CD14-positive monocyte (primary cell): ENCODE results near the gene GSDME. TPM values are rescaled to one million over a fixed set of nuclear protein-coding genes. Genes with fewer than 3 reads are reported as not detected.

ENCODE experiments used
- DNase-seq, 3 donors: peaks; one replicate each; pipeline ENCODE4 v3.0.0-alpha.2; 2011 to 2022
- H2AFZ ChIP-seq: 2 replicates; pipeline ENCODE4 v1.6.0; 2012; ENCODE audit warnings: mild to moderate bottlenecking, low read depth, low read length, inconsistent platforms; ENCODE audit not compliant: insufficient read depth, poor library complexity, severe bottlenecking
- H3K27ac ChIP-seq, 2 donors: 1 replicate in 1 of 2; 2 replicates in 1 of 2; pipeline ENCODE4 v1.5.1; 2012 to 2013; ENCODE audit warnings: low read length in 2 of 2, control low read depth in 1 of 2, inconsistent platforms in 1 of 2, low read depth in 1 of 2, mild to moderate bottlenecking in 1 of 2
- H3K27me3 ChIP-seq, 2 donors: one replicate each; pipeline versions ENCODE4 v1.6.0 to v1.6.1; 2011 to 2013; ENCODE audit warnings: low read length in 2 of 2; ENCODE audit not compliant: control insufficient read depth in 2 of 2, insufficient read depth in 2 of 2
- H3K36me3 ChIP-seq, 2 donors: replicated peaks in 1 of 2; 1 replicate in 1 of 2; 2 replicates in 1 of 2; pipeline versions ENCODE4 v1.5.1 to v1.6.1; 2012 to 2013; ENCODE audit warnings: low read length in 2 of 2, control low read depth in 1 of 2, inconsistent platforms in 1 of 2, mild to moderate bottlenecking in 1 of 2; ENCODE audit not compliant: insufficient read depth in 2 of 2, control insufficient read depth in 1 of 2
- H3K4me1 ChIP-seq, 2 donors: 1 replicate in 1 of 2; 2 replicates in 1 of 2; pipeline versions ENCODE4 v1.5.1 to v1.6.1; 2012 to 2013; ENCODE audit warnings: low read length in 2 of 2, control low read depth in 1 of 2, inconsistent platforms in 1 of 2, mild to moderate bottlenecking in 1 of 2, moderate library complexity in 1 of 2; ENCODE audit not compliant: insufficient read depth in 2 of 2, control insufficient read depth in 1 of 2
- H3K4me2 ChIP-seq: replicated peaks from 2 replicates; pipeline ENCODE3; 2012; ENCODE audit warnings: low read length, moderate library complexity, mild to moderate bottlenecking; ENCODE audit not compliant: poor library complexity, severe bottlenecking; ENCODE audit errors: extremely low read depth
- H3K4me3 ChIP-seq, 3 experiments: fragments of 200-600 bp in 1 of 3; sonication (generic) in 1 of 3; replicated peaks in 1 of 3; 1 replicate in 2 of 3; 2 replicates in 1 of 3; pipeline ENCODE4 v1.5.1; 2011 to 2013; ENCODE audit warnings: low read length in 3 of 3, mild to moderate bottlenecking in 3 of 3, control low read depth in 2 of 3, low read depth in 2 of 3, inconsistent platforms in 1 of 3, moderate library complexity in 1 of 3
- H3K79me2 ChIP-seq: 2 replicates; pipeline ENCODE4 v1.6.0; 2012; ENCODE audit warnings: mild to moderate bottlenecking, control low read depth, inconsistent platforms, low read length, moderate library complexity; ENCODE audit not compliant: insufficient read depth
- H3K9ac ChIP-seq: 2 replicates; pipeline ENCODE4 v1.6.0; 2017; ENCODE audit warnings: low read length, mild to moderate bottlenecking; ENCODE audit not compliant: insufficient read depth, poor library complexity, severe bottlenecking
- H3K9me3 ChIP-seq, 2 donors: replicated peaks in 1 of 2; 1 replicate in 1 of 2; 2 replicates in 1 of 2; pipeline versions ENCODE4 v1.5.1 to v1.6.1; 2012 to 2013; ENCODE audit warnings: low read length in 2 of 2, control low read depth in 1 of 2; ENCODE audit not compliant: control insufficient read depth in 1 of 2, insufficient read depth in 1 of 2
- H4K20me1 ChIP-seq: 2 replicates; pipeline ENCODE4 v1.6.0; 2012; ENCODE audit warnings: mild to moderate bottlenecking, low read length, control low read depth, moderate library complexity; ENCODE audit not compliant: insufficient read depth
- H3K27ac Mint-ChIP-seq, 7 donors: one replicate each; pipeline ENCODE4 v1.8.0; 2020; ENCODE audit warnings: mild to moderate bottlenecking in 7 of 7, mixed read lengths in 7 of 7, moderate library complexity in 6 of 7, inconsistent platforms in 2 of 7
- H3K27me3 Mint-ChIP-seq, 3 donors: one replicate each; pipeline ENCODE4 v1.8.0; 2021 to 2022; ENCODE audit warnings: low read depth in 3 of 3, mild to moderate bottlenecking in 3 of 3, mixed read lengths in 3 of 3, moderate library complexity in 3 of 3, inconsistent platforms in 1 of 3
- H3K36me3 Mint-ChIP-seq, 2 donors: one replicate each; pipeline ENCODE4 v1.8.0; 2020; ENCODE audit warnings: mixed read lengths in 2 of 2, inconsistent platforms in 1 of 2, mild to moderate bottlenecking in 1 of 2
- H3K4me1 Mint-ChIP-seq: one replicate; pipeline ENCODE4 v1.8.0; 2020; ENCODE audit warnings: mild to moderate bottlenecking, mixed read lengths
- H3K4me3 Mint-ChIP-seq, 2 donors: one replicate each; pipeline ENCODE4 v1.8.0; 2020; ENCODE audit warnings: mild to moderate bottlenecking in 2 of 2, mixed read lengths in 2 of 2, moderate library complexity in 1 of 2
- H3K9me3 Mint-ChIP-seq, 7 donors: one replicate each; pipeline ENCODE4 v1.8.0; 2020 to 2022; ENCODE audit warnings: mixed read lengths in 7 of 7, mild to moderate bottlenecking in 6 of 7, moderate library complexity in 6 of 7, inconsistent platforms in 2 of 7
- WGBS: methylation state at CpG from one replicate; pipeline ENCODE4 v1.1.5; 2013; ENCODE audit warnings: missing lambda C conversion rate; ENCODE audit not compliant: insufficient coverage; 5-methylcytosine and 5-hydroxymethylcytosine counted together
- intact Hi-C, 2 donors: fragments of 100-400 bp; cut with micrococcal nuclease; formaldehyde crosslinking; loops; one replicate each; pipeline versions ENCODE4 v1.15.0 to v1.15.1; 2023
- polyA plus RNA-seq, 3 donors: library from polyadenylated mRNA; depleted of rRNA in 1 of 3; unstranded in 2 of 3; stranded (reverse) in 1 of 3; fragments of 300-500 nt in 2 of 3; fragments of >200 nt in 1 of 3; fragmentation: Illumina TruSeq in 2 of 3; gene quantifications; 1 replicate in 2 of 3; 2 replicates in 1 of 3; pipeline ENCODE4 v1.2.3, GENCODE V29; 2012 to 2021
- TF ChIP-seq, protein P1 (sequence below): fragments of 200-600 bp; IDR thresholded peaks from one replicate; pipeline ENCODE4 v1.8.0; 2022; ENCODE audit warnings: antibody characterized with exemption, mild to moderate bottlenecking

GSDME gene
- polyA plus RNA-seq, 3 donors: 1.3 to 2.3 TPM; not detected in 1

GRCh38 chr7:24779283-24779655 lies 22.0 kb upstream of the GSDME start:
- peaks cover 38 to 39% of the 10 kb centered on the region in 2 donors for H3K4me1 ChIP-seq
- DNase-seq: peak in 1 of 3 donors; percentile 36
- H3K9me3 ChIP-seq: peaks cover 0 to 8% of the 10 kb centered on the region in 2 donors
- H3K36me3 Mint-ChIP-seq: peaks cover 2 to 5% of the 10 kb centered on the region in 2 donors
- H3K9ac ChIP-seq: no peak overlapping the region
- no peak overlapping the region for H2AFZ ChIP-seq
- peak overlapping the region; percentile 43 for H3K4me2 ChIP-seq
- 55% methylated on average over 2 of the region's 2 CpGs for WGBS
- H3K27ac ChIP-seq: peak overlapping the region; percentile 54 to 84
- no peak overlapping the region for H3K4me3 ChIP-seq
- no peak overlapping the region for H3K4me3 Mint-ChIP-seq
- no peaks in the 10 kb centered on the region for H3K36me3 ChIP-seq
- H3K27ac Mint-ChIP-seq: peak overlapping the region; percentile 84 to 98 (median 92)
- H3K27me3 Mint-ChIP-seq: peaks cover 0 to 4% (median 3%) of the 10 kb centered on the region in 3 donors
- TF ChIP-seq, protein P1, sequence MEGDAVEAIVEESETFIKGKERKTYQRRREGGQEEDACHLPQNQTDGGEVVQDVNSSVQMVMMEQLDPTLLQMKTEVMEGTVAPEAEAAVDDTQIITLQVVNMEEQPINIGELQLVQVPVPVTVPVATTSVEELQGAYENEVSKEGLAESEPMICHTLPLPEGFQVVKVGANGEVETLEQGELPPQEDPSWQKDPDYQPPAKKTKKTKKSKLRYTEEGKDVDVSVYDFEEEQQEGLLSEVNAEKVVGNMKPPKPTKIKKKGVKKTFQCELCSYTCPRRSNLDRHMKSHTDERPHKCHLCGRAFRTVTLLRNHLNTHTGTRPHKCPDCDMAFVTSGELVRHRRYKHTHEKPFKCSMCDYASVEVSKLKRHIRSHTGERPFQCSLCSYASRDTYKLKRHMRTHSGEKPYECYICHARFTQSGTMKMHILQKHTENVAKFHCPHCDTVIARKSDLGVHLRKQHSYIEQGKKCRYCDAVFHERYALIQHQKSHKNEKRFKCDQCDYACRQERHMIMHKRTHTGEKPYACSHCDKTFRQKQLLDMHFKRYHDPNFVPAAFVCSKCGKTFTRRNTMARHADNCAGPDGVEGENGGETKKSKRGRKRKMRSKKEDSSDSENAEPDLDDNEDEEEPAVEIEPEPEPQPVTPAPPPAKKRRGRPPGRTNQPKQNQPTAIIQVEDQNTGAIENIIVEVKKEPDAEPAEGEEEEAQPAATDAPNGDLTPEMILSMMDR: no peak
- no peaks in the 10 kb centered on the region for H4K20me1 ChIP-seq
- H3K4me1 Mint-ChIP-seq: peaks cover 38% of the 10 kb centered on the region
- intact Hi-C loops: no loop called here
- no peaks in the 10 kb centered on the region for H3K27me3 ChIP-seq
- H3K79me2 ChIP-seq: no peaks in the 10 kb centered on the region
- peaks cover 4 to 10% (median 6%) of the 10 kb centered on the region in 7 donors for H3K9me3 Mint-ChIP-seq

- H3K4me1 ChIP-seq: peaks cover 38 to 39% of the 10 kb centered on the region in 2 donors
- H3K4me2 ChIP-seq: peak overlapping the region; percentile 43
- H3K36me3 ChIP-seq: no peaks in the 10 kb centered on the region
- peak; percentile 85 to 96 (median 94) for DNase-seq
- H3K79me2 ChIP-seq: no peaks in the 10 kb centered on the region
- peak overlapping the region; percentile 84 to 98 (median 92) for H3K27ac Mint-ChIP-seq
- peaks cover 37% of the 10 kb centered on the region for H3K4me1 Mint-ChIP-seq
- H3K27ac ChIP-seq: peak overlapping the region; percentile 54 to 84
- intact Hi-C loops: no loop called here
- peaks cover 3 to 7% (median 5%) of the 10 kb centered on the region in 7 donors for H3K9me3 Mint-ChIP-seq
- no peak overlapping the region for H3K9ac ChIP-seq
- H3K4me3 Mint-ChIP-seq: peak overlapping the region in 1 of 2 donors; percentile 21
- 68% methylated on average over 8 of the region's 9 CpGs for WGBS
- H4K20me1 ChIP-seq: no peaks in the 10 kb centered on the region
- peak overlapping the region; percentile 26 for H2AFZ ChIP-seq
- no peak overlapping the region for H3K4me3 ChIP-seq
- peaks cover 0 to 4% (median 3%) of the 10 kb centered on the region in 3 donors for H3K27me3 Mint-ChIP-seq
- peaks cover 2 to 5% of the 10 kb centered on the region in 2 donors for H3K36me3 Mint-ChIP-seq
- TF ChIP-seq, protein P1: no peak
- peaks cover 0 to 7% of the 10 kb centered on the region in 2 donors for H3K9me3 ChIP-seq
- no peaks in the 10 kb centered on the region for H3K27me3 ChIP-seq
Measured at GRCh38 chr7:24778543-24779282, 21.4 kb upstream of the GSDME start.
